Heart left ventricle (tissue), 16 donors: Measurements from ENCODE around the gene VAPB. TPM values are rescaled to one million over a fixed set of nuclear protein-coding genes. Genes with fewer than 3 reads are reported as not detected.
"Not testable (repeated sequence)": the region's sequence is repeated elsewhere in the genome, so short reads cannot be mapped to it uniquely, and the experiment has no call there.

Source experiments
- ATAC-seq, 4 donors: fragments of 200-7000 bp; cut with Tn5 transposase; one replicate each; pipeline ENCODE4 v1.9.1; 2020 to 2022; ENCODE audit warnings: moderate library complexity in 4 of 4, mild to moderate bottlenecking in 3 of 4, moderate number of reproducible peaks in 1 of 4
- DNase-seq, 5 donors: peaks; one replicate each; pipeline ENCODE4 v3.0.0-alpha.2; 2020
- H3K27ac ChIP-seq, 12 donors: fragments of 200-600 bp; sonication (generic) in 4 of 12; one replicate each; pipeline versions ENCODE4 v1.5.0 to v1.8.0; 2016 to 2022; ENCODE audit warnings: mild to moderate bottlenecking in 2 of 12
- H3K27me3 ChIP-seq, 9 donors: fragments of 200-600 bp; sonication (generic) in 2 of 9; one replicate each; pipeline versions ENCODE4 v1.5.1 to v1.8.0; 2016 to 2022; ENCODE audit warnings: mild to moderate bottlenecking in 3 of 9
- H3K36me3 ChIP-seq, 9 donors: fragments of 200-600 bp; sonication (generic) in 2 of 9; one replicate each; pipeline versions ENCODE4 v1.5.0 to v1.8.0; 2018 to 2022; ENCODE audit warnings: mild to moderate bottlenecking in 2 of 9
- H3K4me1 ChIP-seq, 12 donors: fragments of 200-600 bp; sonication (generic) in 4 of 12; one replicate each; pipeline versions ENCODE4 v1.5.0 to v1.8.0; 2016 to 2022; ENCODE audit warnings: mild to moderate bottlenecking in 3 of 12
- H3K4me3 ChIP-seq, 12 donors: fragments of 200-600 bp; sonication (generic) in 4 of 12; one replicate each; pipeline versions ENCODE4 v1.5.0 to v1.8.0; 2017 to 2022; ENCODE audit warnings: mild to moderate bottlenecking in 9 of 12, moderate library complexity in 4 of 12
- H3K9me3 ChIP-seq, 12 donors: fragments of 200-600 bp; sonication (generic) in 4 of 12; one replicate each; pipeline versions ENCODE4 v1.5.0 to v1.8.0; 2016 to 2022; ENCODE audit warnings: mild to moderate bottlenecking in 1 of 12
- POLR2A ChIP-seq, 2 donors: fragments of 450-650 bp; IDR thresholded peaks; one replicate each; pipeline ENCODE4 v1.6.1; 2017; ENCODE audit warnings: antibody characterized with exemption in 2 of 2, mild to moderate bottlenecking in 2 of 2, moderate library complexity in 2 of 2
- WGBS, 4 donors: extraction: QIAGEN DNeasy Blood & Tissue Kit in 2 of 4; methylation state at CpG; one replicate each; pipeline versions ENCODE4 v1.1.5 to v1.1.7; 2013 to 2018; 5-methylcytosine and 5-hydroxymethylcytosine counted together
- intact Hi-C, 10 donors: fragments of 100-400 bp; cut with DNase I; formaldehyde crosslinking; loops; one replicate each; pipeline versions ENCODE4 v1.11.1 to v1.14.2; 2022
- polyA plus RNA-seq, 2 donors: library from polyadenylated mRNA; stranded (reverse); fragments of 200-250 nt; gene quantifications; one replicate each; pipeline ENCODE4 v1.2.3, GENCODE V29; 2013
- total RNA-seq, 9 donors: library from RNA; depleted of rRNA in 2 of 9; stranded (reverse); fragments of >200 nt in 2 of 9; fragmentation: NEBNext Ultra II Directional in 3 of 9; extraction: Animal tissue kit (Norgen Biotek cat#: 25700) in 3 of 9; gene quantifications; one replicate each; pipeline versions ENCODE4 v1.1.0 to v1.2.4, GENCODE V29; 2016 to 2023
- TF ChIP-seq, protein P1 (sequence below), 12 donors: fragments of 200-600 bp; sonication (generic) in 4 of 12; IDR thresholded peaks; one replicate each; pipeline versions ENCODE4 v1.5.0 to v1.8.0; 2018 to 2022; ENCODE audit warnings: antibody characterized with exemption in 12 of 12, mild to moderate bottlenecking in 5 of 12
- donor health status: ischemic (EF 13 %, LVEDD 7.1; RV severe dilation, severe dysfunction).
- donor health status: healthy with polysubstance abuse.
- donor health status: DM: no; HTN: yes; CAD: no.
- donor health status: DM: no; HTN: no; CAD: no.
- donor health status: ischemic (EF 25% LVEDD 6.9; RV normal size, moderate dysfunction).
- donor health status: ischemic (EF 25% LVEDD 5.7; RV mildly dilated, moderate dysfunction).
- donor health status: healthy.
- donor health status: DM: yes; HTN: yes; CAD: no.
- donor health status: ischemic (EF 35%, LVEDD 5.7; RV mildly dilated, moderate dysfunction).
- donor health status: nonischemic (EF 11% LVEDD 7.7; RV severe dilation, severe dysfunction).
- donor health status: DM: yes; HTN: yes; CAD: no.
- donor health status: PGD.
- donor health status: ischemic (EF 29% LVEDD 5.4; RV normal size, mild dysfunction).
- donor health status: nonischemic (EF 23%, LVEDD 6.1; RV moderate dilation, normal function).

The VAPB gene
- total and polyA plus RNA-seq, 11 donors: 25.7 to 76.1 (median 62.7) TPM

DNA sequence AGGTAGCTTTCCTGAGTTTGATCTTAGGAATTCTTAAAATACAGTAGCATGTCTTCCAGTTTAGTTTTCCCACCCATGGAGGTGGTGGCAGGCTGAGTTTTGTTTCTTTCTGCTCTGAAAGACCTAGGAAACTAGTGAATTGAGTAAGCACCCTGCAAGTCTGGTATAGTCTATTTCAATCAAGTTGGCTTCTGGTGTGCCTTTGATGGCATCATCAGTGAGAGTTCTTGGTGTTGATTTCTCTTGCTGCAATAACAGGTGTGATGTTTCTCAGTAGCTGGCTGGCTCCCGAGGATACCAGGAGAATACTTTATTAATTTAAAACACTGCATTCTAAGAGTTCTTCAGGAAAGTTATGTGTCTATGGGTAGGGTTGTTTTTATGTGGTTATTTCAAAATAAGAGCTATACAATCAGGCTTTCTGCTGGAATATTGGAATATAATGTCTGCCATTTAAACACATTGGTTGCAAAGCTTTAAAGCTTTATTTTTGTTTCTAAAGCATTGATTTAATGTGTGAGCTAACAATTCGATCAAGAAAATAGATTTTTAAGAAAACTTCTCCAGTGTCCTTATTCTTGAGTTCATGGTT lies 19.0 kb downstream of the VAPB start:
- no peak for ATAC-seq
- TF ChIP-seq, protein P1, sequence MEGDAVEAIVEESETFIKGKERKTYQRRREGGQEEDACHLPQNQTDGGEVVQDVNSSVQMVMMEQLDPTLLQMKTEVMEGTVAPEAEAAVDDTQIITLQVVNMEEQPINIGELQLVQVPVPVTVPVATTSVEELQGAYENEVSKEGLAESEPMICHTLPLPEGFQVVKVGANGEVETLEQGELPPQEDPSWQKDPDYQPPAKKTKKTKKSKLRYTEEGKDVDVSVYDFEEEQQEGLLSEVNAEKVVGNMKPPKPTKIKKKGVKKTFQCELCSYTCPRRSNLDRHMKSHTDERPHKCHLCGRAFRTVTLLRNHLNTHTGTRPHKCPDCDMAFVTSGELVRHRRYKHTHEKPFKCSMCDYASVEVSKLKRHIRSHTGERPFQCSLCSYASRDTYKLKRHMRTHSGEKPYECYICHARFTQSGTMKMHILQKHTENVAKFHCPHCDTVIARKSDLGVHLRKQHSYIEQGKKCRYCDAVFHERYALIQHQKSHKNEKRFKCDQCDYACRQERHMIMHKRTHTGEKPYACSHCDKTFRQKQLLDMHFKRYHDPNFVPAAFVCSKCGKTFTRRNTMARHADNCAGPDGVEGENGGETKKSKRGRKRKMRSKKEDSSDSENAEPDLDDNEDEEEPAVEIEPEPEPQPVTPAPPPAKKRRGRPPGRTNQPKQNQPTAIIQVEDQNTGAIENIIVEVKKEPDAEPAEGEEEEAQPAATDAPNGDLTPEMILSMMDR (IDR thresholded peaks at IDR 0.05): no peak
- no peak for TF ChIP-seq POLR2A (IDR thresholded peaks at IDR 0.05)
- 47 to 61% (median 53%) methylated on average over 2 of the region's 2 CpGs for WGBS, 4 donors
- Histone ChIP-seq H3K4me3 (no peak overlapping the region), H3K27ac (peak overlapping the region in 5 of 12 donors; percentile 5 to 56 (median 17)), H3K4me1 (peaks cover 4 to 60% (median 37%) of the 10 kb centered on the region in 12 donors), H3K27me3 (no peaks in the 10 kb centered on the region), H3K36me3 (no peaks in the 10 kb centered on the region), H3K9me3 (no peaks in the 10 kb centered on the region)
- DNase-seq: no peak
- intact Hi-C loops: no loop called here

DNA sequence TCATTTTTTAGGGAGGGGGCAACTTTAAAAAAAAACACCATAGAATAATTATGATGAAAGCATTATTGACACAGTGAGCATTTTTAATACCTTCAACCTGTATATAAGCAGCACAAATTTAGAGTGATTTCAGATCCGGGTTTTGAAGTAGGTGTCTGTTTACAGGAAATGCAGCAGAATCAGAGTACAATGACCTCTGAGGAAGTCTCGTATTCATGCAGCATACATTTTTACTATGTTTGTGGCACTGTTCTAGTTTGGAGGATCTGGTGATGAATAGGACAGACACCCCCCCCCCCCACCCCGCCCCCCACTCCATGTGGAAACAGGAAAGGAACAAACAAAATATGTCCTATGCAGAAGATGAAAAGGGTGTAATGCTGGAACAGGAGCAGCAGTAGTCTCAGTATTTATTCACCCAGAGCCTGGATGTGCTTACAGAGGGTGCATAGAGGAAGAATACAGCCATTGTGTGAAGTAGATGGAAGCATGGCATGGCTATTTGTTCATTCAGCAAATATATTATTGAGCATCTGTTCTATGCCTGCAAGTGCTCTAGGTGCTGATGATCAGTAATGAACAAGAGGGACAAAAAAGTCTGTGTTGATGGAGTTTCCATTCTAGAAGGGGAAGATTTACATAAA lies 19.7 kb downstream of the VAPB start:
- DNase-seq (no peak), ATAC-seq (peak in 2 of 4 donors; percentile 6 to 24)
- H3K4me1 ChIP-seq: peaks cover 4 to 60% (median 37%) of the 10 kb centered on the region in 12 donors
- TF ChIP-seq, protein P1 (IDR thresholded peaks at IDR 0.05): no peak
- no peak for TF ChIP-seq POLR2A (IDR thresholded peaks at IDR 0.05)
- intact Hi-C loops: no loop called here
- H3K27ac ChIP-seq: peak overlapping the region in 5 of 12 donors; percentile 5 to 56 (median 15)
- WGBS, 4 donors: 32 to 42% (median 36%) methylated on average over 3 of the region's 3 CpGs
- H3K27me3 ChIP-seq: no peaks in the 10 kb centered on the region
- no peak overlapping the region for H3K4me3 ChIP-seq
- H3K36me3 ChIP-seq: no peaks in the 10 kb centered on the region
- H3K9me3 ChIP-seq: no peaks in the 10 kb centered on the region

DNA sequence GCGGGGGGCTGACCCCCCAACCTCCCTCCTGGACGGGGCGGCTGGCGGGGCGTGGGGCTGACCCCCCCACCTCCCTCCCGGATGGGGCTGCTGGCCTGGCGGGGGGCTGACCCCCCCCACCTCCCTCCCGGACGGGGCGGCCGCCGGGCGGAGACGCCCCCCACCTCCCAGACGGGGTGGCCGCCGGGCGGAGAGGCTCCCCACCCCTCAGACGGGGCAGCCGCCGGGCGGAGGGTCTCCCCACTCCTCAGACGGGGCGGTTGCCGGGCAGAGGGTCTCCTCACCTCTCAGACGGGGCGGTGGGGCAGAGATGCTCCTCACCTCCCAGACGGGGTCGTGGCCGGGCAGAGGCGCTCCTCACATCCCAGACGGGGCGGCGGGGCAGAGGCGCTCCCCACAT lies 25.2 kb downstream of the VAPB start:
- intact Hi-C loops, H3K27me3 ChIP-seq, H3K4me3 ChIP-seq, H3K9me3 ChIP-seq, ATAC-seq, H3K27ac ChIP-seq, DNase-seq: not testable (repeated sequence)
- WGBS, 4 donors: 97 to 98% methylated on average over 23 to 32 of the region's 35 CpGs; no CpG with 5 or more reads in 2 of the 4 donors
- Histone ChIP-seq H3K4me1 (peaks cover 0 to 34% (median 11%) of the 10 kb centered on the region in 12 donors), H3K36me3 (peaks cover 0 to 14% (median 8%) of the 10 kb centered on the region in 9 donors)

DNA sequence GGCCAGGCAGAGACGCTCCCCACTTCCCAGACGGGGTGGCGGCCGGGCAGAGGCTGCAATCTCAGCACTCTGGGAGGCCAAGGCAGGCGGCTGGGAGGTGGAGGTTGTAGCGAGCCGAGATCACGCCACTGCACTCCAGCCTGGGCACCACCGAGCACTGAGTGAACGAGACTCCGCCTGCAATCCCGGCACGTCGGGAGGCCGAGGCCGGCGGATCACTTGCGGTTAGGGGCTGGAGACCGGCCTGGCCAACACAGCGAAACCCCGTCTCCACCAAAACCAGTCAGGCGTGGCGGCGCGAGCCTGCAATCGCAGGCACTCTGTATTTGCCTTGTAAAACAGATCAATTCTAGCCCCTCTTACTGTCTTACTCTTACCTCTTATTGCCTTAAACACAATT lies 25.8 kb downstream of the VAPB start:
- H3K36me3 ChIP-seq: peaks cover 0 to 20% (median 14%) of the 10 kb centered on the region in 9 donors
- H3K27me3 ChIP-seq, H3K9me3 ChIP-seq, intact Hi-C loops, H3K4me3 ChIP-seq, ATAC-seq, H3K27ac ChIP-seq: not testable (repeated sequence)
- H3K4me1 ChIP-seq: peaks cover 0 to 30% (median 6%) of the 10 kb centered on the region in 12 donors
- peak in 1 of 5 donors; percentile 49 for DNase-seq
- WGBS, 4 donors: 97 to 99% (median 97%) methylated on average over 10 to 26 of the region's 26 CpGs

DNA sequence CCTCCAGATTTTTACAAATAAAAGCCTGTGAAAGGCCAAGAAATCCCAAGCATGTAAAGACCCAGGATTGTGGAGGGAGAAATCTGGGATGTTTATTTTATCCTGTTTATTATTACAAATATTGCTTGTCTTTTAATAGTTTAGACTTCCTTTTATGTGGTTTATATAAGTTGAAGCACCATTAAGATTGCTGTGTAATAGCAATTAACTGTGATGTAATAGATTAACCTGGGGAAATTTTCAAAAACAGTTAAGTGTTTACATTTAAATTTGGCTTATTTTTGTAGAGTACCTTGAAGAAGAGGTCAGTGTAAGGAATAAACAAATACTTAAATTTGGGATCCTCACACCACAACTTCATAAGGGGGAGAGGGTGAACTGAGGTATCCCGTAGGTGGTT lies 27.0 kb downstream of the VAPB start:
- H3K4me1 ChIP-seq: peaks cover 0 to 25% (median 5%) of the 10 kb centered on the region in 12 donors
- intact Hi-C loops: no loop called here
- H3K36me3 ChIP-seq: peaks cover 0 to 32% (median 26%) of the 10 kb centered on the region in 9 donors
- DNase-seq: no peak
- no peak overlapping the region for H3K4me3 ChIP-seq
- H3K27me3 ChIP-seq: no peaks in the 10 kb centered on the region
- 89 to 94% (median 91%) methylated on average over 1 of the region's 1 CpG for WGBS, 4 donors
- H3K9me3 ChIP-seq: no peaks in the 10 kb centered on the region
- no peak overlapping the region for H3K27ac ChIP-seq
- no peak for ATAC-seq
- no peak for TF ChIP-seq POLR2A (IDR thresholded peaks at IDR 0.05)
- TF ChIP-seq, protein P1 (IDR thresholded peaks at IDR 0.05): no peak
